Activated naive CD4-positive, alpha-beta T cell treated with anti-CD3 and anti-CD28 coated beads, Interleukin-2, amount 10 ng/mL, durations not matched to agents 7 days and 5 days (primary cell): ENCODE measurements around the gene NAA38.

Experiments
- CTCF ChIA-PET: fragments of 350-600 bp; sonication (Branson Sonifier 250); formaldehyde crosslinking; loops from one replicate; lab custom pipeline; 2021; ENCODE audit warnings: antibody characterized with exemption; lab: Charles Lee
- DNase-seq: peaks from one replicate; pipeline ENCODE4 v3.0.0-alpha.2; 2020
- H3K27ac Mint-ChIP-seq: one replicate; pipeline ENCODE4 v1.8.0; 2021; ENCODE audit warnings: mild to moderate bottlenecking, moderate library complexity, mixed read lengths
- H3K27me3 Mint-ChIP-seq: one replicate; pipeline ENCODE4 v1.8.0; 2021; ENCODE audit warnings: mild to moderate bottlenecking, mixed read lengths
- H3K36me3 Mint-ChIP-seq: one replicate; pipeline ENCODE4 v1.8.0; 2021; ENCODE audit warnings: mixed read lengths
- H3K4me1 Mint-ChIP-seq: one replicate; pipeline ENCODE4 v1.8.0; 2021; ENCODE audit warnings: mixed read lengths
- H3K4me3 Mint-ChIP-seq: one replicate; pipeline ENCODE4 v1.8.0; 2021; ENCODE audit warnings: mild to moderate bottlenecking, moderate library complexity, mixed read lengths
- H3K9me3 Mint-ChIP-seq: one replicate; pipeline ENCODE4 v1.8.0; 2021; ENCODE audit warnings: mixed read lengths

NAA38 gene, protein sequence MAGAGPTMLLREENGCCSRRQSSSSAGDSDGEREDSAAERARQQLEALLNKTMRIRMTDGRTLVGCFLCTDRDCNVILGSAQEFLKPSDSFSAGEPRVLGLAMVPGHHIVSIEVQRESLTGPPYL

DNA sequence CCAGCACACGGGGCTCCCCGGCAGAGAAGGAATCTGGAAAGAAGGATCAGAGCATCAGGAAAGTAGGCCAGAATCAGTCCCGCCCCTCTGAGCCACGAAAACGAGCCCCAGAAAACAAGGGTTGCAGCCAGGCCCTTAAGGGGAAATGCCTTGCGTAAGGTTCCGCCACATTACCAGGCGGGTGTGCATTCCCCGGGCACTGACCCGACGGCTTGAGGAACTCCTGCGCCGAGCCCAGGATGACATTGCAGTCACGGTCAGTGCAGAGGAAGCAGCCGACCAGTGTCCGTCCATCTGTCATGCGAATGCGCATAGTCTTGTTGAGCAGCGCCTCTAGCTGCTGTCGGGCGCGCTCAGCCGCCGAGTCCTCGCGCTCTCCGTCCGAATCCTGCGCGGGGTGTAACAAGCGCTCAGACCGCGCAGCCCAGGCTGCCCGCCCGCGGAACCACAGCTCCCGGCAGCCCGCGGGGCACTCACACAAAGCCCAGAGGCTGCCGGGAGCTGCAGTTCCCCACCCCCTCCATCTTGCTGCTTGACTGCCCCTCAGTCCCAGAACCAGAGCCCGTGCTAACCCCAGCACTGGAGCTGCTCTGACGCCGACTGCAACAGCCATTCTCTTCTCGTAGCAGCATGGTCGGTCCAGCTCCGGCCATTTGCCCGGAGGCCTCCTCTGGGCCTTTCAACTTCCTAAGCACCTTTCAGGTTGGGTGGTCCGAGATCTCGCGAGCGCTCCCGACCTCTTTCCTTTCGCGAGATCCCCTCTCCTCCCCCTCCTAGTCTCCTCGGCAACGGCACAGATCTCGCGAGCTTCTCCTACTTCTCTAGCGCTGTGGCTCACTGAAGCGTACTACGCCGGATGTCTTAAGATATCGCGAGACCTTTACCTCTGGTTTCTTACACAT is at the start of gene NAA38:
TSS of gene NAA38 (minus strand) at position 749 of the 902 bp plus-strand sequence. CDS start at position 653, 96 bp downstream.
- H3K27ac Mint-ChIP-seq, result no peak within 1 kb of the TSS
- H3K27me3 Mint-ChIP-seq, result no peaks in the 10 kb centered on the region
- peaks cover 10% of the 10 kb centered on the region for H3K4me1 Mint-ChIP-seq
- peak; percentile 98 for DNase-seq
- H3K9me3 Mint-ChIP-seq, result no peaks in the 10 kb centered on the region
- peaks cover 9% of the 10 kb centered on the region for H3K36me3 Mint-ChIP-seq
- H3K4me3 Mint-ChIP-seq, result no peak within 1 kb of the TSS
- CTCF ChIA-PET, result interaction anchor here (0.6 to 1.5 kb wide), 12 partner anchors 13 to 140 kb away, joined by 3 to 13 read pairs (median 4); partner anchors contain the start of genes CNTROB, KDM6B and TRAPPC1

DNA sequence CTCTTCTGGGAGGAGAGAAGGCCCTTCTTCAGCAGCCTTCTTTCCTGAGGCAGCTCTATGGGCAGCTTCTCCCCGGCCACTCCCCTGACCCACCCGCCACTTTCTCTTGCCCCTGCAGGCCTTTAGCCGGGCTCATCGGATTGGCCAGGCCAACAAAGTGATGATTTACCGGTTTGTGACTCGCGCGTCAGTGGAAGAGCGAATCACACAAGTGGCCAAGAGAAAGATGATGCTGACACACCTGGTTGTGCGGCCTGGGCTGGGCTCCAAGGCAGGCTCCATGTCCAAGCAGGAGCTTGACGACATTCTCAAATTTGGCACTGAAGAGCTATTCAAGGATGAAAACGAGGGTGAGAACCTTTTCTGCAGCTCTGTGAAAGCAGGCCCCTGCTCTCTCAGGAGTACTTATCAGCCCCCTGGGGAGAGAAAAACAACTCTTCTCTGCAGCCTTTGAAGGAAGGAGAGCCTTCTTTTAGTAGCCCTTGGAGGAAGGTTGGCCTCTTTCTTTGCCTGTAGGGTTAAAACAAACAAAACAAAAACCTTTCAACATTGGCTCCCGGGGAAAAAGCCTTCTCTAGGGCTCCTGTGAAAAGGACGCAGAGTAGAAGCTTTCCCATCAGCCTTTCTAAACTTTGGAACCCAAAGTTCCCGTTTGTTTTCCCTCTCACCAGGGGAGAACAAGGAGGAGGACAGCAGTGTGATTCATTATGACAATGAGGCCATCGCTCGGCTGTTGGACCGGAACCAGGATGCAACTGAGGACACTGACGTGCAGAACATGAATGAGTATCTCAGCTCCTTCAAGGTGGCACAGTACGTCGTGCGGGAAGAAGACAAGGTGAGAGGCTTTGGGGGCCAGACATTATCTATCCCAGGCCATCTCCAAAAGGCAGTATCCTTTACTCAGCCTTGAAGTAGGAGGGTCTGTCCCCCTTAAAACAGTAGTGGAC is 46.1 kb upstream of the NAA38 start:
- CTCF ChIA-PET, result interaction anchor here (1.0 to 2.5 kb wide), 2 partner anchors 41 to 44 kb away, joined by 3 to 11 read pairs; no protein-coding TSS in a partner anchor
- Mint-ChIP-seq H3K4me1 (no peaks in the 10 kb centered on the region), H3K9me3 (no peaks in the 10 kb centered on the region), H3K27me3 (no peaks in the 10 kb centered on the region), H3K4me3 (no peak overlapping the region), H3K36me3 (peaks cover 82% of the 10 kb centered on the region), H3K27ac (no peak overlapping the region)
- DNase-seq, result no peak

DNA sequence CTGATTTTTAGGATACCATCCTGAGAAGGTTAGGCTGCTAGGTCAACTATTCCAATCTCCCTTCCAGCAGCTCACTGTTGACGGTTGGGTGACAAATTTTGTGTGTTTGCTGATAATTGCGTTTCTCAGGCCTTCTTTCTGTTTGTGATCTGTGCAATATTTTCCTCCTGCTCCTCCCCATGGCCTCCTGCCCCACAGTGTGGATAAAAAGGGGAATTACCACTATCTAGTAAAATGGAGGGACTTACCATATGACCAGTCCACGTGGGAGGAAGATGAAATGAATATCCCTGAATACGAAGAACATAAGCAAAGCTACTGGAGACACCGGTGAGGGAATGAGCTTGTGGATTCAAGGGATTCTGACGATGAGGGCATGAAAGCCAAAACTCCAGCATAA is 40.4 kb upstream of the NAA38 start:
- CTCF ChIA-PET, result interaction anchor here (0.6 to 4.9 kb wide), 7 partner anchors 15 to 144 kb away, joined by 3 to 38 read pairs (median 3); no protein-coding TSS in a partner anchor
- Mint-ChIP-seq H3K36me3 (peaks cover 77% of the 10 kb centered on the region), H3K27ac (no peak overlapping the region), H3K9me3 (no peaks in the 10 kb centered on the region), H3K27me3 (no peaks in the 10 kb centered on the region), H3K4me1 (peaks cover 4% of the 10 kb centered on the region), H3K4me3 (no peak overlapping the region)
- DNase-seq, result no peak

DNA sequence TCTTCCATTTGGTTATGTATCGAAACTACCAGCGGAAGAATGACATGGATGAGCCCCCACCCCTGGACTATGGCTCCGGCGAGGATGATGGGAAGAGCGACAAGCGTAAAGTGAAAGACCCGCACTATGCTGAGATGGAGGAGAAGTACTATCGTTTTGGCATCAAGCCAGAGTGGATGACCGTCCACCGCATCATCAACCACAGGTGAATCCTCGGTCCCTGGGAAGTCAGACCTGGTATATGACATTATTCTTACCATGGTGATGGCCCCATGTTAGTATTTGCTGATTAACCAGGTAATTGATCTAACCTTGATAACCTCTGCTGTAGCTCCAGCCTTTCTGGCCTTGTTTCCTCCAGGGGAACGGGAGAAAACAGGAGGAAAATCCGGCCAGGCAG is 39.7 kb upstream of the NAA38 start:
- Mint-ChIP-seq H3K9me3 (no peaks in the 10 kb centered on the region), H3K27me3 (no peaks in the 10 kb centered on the region), H3K36me3 (peaks cover 73% of the 10 kb centered on the region), H3K27ac (peak overlapping the region; percentile 47), H3K4me3 (no peak overlapping the region), H3K4me1 (peaks cover 4% of the 10 kb centered on the region)
- no peak for DNase-seq
- CTCF ChIA-PET, result interaction anchor here (0.6 to 4.9 kb wide), 4 partner anchors 14 to 100 kb away, joined by 3 to 38 read pairs (median 4); no protein-coding TSS in a partner anchor

DNA sequence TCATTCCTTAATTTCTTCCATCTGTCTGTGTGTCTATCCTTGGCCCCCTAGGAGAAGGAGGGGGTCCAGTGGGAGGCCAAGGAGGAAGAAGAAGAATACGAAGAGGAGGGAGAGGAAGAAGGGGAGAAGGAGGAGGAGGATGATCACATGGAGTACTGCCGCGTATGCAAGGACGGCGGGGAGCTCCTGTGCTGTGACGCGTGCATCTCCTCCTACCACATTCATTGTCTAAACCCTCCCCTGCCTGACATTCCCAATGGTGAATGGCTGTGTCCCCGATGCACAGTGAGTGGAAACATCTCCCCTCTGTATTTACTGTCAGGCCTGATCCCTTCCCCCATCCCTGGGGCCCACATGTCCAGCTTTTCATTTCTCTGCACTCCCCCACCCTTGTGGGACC is 37.5 kb upstream of the NAA38 start:
- Mint-ChIP-seq H3K27ac (no peak overlapping the region), H3K4me1 (peaks cover 11% of the 10 kb centered on the region), H3K36me3 (peaks cover 72% of the 10 kb centered on the region), H3K27me3 (no peaks in the 10 kb centered on the region), H3K9me3 (no peaks in the 10 kb centered on the region), H3K4me3 (no peak overlapping the region)
- no peak for DNase-seq
- CTCF ChIA-PET, result interaction anchor here (1.0 to 1.3 kb wide), 2 partner anchors 147 to 179 kb away, joined by 3 read pairs; no protein-coding TSS in a partner anchor

DNA sequence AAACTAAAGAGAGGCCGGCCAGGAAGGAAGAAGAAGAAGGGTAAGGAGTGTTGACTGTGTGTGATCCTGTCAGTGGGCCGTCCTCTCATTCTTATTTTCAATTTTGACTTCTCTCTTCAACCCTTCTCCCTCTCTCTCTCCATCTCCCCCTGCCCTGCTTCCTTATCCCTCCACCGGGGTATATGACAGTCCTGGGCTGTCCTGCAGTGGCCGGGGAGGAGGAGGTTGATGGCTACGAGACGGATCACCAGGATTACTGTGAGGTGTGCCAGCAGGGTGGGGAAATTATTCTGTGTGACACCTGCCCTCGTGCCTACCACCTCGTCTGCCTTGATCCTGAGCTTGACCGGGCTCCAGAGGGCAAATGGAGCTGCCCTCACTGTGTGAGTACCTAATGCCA is 36.9 kb upstream of the NAA38 start:
- H3K4me1 Mint-ChIP-seq, result peaks cover 11% of the 10 kb centered on the region
- no peak overlapping the region for H3K4me3 Mint-ChIP-seq
- H3K27ac Mint-ChIP-seq, result peak overlapping the region; percentile 59
- H3K27me3 Mint-ChIP-seq, result no peaks in the 10 kb centered on the region
- peaks cover 72% of the 10 kb centered on the region for H3K36me3 Mint-ChIP-seq
- no peaks in the 10 kb centered on the region for H3K9me3 Mint-ChIP-seq
- CTCF ChIA-PET, result interaction anchor here (1.0 kb wide), 1 partner anchor 180 kb away, joined by 3 read pairs; no protein-coding TSS in a partner anchor
- DNase-seq, result no peak

DNA sequence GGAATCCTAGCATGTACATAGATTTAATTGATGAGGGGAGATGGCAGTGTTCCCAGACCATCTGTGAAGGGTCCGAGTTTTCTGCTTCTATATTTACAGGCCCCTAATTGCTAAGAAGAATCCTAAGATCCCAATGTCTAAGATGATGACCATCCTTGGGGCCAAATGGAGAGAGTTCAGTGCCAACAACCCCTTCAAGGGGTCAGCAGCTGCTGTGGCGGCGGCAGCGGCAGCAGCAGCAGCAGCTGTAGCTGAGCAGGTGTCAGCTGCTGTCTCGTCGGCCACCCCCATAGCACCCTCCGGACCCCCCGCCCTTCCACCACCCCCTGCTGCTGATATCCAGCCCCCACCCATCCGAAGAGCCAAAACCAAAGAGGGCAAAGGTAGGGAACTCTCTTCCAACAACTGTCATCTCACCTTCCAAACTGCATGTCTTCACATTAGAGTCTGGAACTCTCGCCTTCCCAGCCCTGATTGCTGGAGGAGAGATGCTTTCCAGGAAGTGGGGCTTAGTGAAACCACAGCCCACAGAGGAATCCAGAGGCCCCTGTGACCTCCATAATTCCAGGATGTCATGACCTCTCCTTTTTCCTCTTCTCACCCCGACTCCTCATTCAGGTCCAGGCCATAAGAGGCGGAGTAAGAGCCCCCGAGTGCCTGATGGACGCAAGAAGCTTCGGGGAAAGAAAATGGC is 36.0 kb upstream of the NAA38 start:
- Mint-ChIP-seq H3K4me1 (peaks cover 11% of the 10 kb centered on the region), H3K9me3 (no peaks in the 10 kb centered on the region), H3K27ac (peak overlapping the region; percentile 59), H3K27me3 (no peaks in the 10 kb centered on the region), H3K4me3 (no peak overlapping the region), H3K36me3 (peaks cover 65% of the 10 kb centered on the region)
- CTCF ChIA-PET, result no interaction called here
- DNase-seq, result no peak

DNA sequence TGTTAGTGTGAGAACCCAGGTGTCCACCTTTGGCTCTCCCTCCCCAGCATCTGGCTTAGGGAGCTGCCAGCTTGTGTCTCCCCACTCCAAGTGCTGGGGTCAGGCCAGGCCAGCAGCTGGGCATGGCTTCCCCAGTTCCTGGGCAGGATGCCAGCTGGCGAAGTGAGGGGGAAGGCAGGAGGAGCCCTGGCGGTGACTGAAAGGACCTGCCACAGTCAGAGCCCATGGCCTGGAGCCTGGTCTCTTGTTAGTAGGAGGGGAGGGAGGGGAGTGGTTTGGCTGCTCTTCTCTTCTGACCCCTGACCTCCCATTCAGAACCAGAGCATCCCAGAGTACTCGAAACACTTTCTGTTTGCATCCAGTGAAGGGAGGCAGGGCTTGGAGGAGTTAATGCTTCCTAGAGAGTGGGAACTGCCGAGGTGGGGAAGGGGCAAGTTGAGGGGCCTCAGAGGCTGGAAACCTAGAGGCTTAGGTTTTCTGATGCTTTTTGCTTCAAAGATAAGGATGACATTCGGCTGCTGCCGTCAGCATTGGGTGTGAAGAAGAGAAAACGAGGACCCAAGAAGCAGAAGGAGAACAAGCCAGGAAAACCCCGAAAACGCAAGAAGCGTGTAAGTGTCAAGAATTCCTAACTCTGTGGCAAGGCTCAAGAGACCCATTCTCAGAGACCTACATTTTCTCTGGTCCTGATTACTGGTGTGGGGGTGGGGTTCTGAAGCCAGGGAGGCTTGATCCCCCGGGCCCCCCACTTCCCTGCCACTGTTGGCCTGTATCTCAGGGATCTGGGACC is 32.0 kb upstream of the NAA38 start:
- Mint-ChIP-seq H3K4me3 (no peak overlapping the region), H3K9me3 (no peaks in the 10 kb centered on the region), H3K27ac (peak overlapping the region; percentile 37), H3K27me3 (no peaks in the 10 kb centered on the region), H3K36me3 (peaks cover 39% of the 10 kb centered on the region), H3K4me1 (peaks cover 14% of the 10 kb centered on the region)
- DNase-seq, result peak; percentile 45
- CTCF ChIA-PET, result interaction anchor here (1.0 to 1.3 kb wide), 3 partner anchors 28 to 104 kb away, joined by 3 to 4 read pairs (median 3); no protein-coding TSS in a partner anchor

DNA sequence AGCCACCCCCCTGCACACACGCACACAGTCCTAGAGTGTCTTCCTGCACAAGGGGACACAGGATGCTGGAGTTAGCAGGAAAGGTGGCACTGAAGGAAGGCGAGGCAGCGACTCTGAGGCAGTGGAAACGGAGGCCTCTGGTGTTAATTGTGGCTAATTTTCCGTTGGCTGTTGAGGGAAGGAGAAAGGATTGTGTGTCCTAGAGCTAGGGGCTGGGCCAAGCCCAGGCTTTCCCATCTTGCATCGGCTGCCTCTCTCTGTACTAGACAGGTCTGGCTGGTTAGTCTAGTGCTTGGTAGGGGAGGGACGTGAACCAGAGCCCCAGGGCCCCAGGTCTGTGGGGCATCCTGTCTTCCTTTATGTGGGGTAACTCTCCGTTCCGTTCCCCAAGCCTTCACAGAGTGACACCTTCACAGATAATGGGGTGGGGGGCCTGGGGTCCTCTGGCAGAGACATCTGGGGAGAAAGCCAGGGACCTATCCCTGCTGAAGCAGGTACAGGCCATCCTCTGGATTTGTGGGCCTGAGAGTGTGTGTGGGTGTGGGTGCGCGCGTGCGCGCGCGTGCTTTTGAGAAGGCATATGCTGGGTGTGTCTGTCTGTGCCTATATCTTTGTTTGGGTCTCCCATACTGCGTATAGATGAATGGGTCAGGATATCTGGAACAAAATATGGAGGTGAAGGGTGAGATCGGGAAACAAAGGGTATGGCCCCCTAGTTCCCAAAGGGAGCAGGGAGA is 31.0 kb upstream of the NAA38 start, which contains the start of gene CHD3:
TSS of gene CHD3 (plus strand) at position 606 of the 737 bp plus-strand sequence. CDS start 212 bp downstream, outside the sequence.
- peaks cover 30% of the 10 kb centered on the region for H3K36me3 Mint-ChIP-seq
- H3K27ac Mint-ChIP-seq, result peak within 1 kb of the TSS; percentile 37
- peaks cover 15% of the 10 kb centered on the region for H3K4me1 Mint-ChIP-seq
- H3K9me3 Mint-ChIP-seq, result no peaks in the 10 kb centered on the region
- no peak within 1 kb of the TSS for H3K4me3 Mint-ChIP-seq
- peak; percentile 56 for DNase-seq
- CTCF ChIA-PET, result interaction anchor here (1.0 to 1.2 kb wide), 2 partner anchors 27 to 96 kb away, joined by 3 to 4 read pairs; no protein-coding TSS in a partner anchor
- no peaks in the 10 kb centered on the region for H3K27me3 Mint-ChIP-seq

DNA sequence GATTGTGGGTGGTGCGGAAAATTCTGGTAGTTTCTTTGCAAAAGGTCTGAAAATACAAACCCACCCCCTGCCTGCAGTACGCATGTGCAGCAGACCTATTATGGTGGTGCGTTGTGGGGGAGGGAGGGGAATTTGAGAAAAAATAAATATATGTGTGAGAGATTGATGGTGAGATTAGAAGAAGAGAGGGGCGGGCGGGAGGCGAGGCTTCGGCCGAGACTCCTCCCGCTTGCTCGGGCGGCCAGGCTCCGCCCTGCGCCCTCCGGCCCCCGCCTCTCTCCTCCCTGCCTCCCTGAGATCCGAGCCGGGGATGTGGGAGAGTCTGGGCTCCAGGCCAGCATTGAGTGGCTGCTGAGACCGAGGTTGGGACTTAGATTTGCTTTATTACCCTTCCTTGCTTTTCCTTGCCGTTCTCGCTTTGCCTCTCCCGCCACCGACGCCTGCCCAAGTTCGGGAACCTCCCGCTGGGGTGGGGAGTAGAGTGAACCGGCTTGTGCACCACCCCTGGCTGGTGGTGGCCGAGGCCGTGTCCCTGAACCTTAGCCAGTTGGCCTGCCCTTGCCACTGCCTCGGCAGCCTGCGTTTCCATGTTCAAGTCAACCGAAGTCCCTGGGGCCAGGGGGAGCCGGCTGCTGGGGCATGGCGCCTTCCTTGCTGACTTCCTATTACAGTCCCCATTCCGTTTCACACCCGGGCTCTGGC is 30.3 kb upstream of the NAA38 start:
- no peak overlapping the region for H3K27ac Mint-ChIP-seq
- DNase-seq, result peak; percentile 93
- CTCF ChIA-PET, result no interaction called here
- no peaks in the 10 kb centered on the region for H3K27me3 Mint-ChIP-seq
- peaks cover 15% of the 10 kb centered on the region for H3K4me1 Mint-ChIP-seq
- H3K4me3 Mint-ChIP-seq, result no peak overlapping the region
- peaks cover 30% of the 10 kb centered on the region for H3K36me3 Mint-ChIP-seq
- no peaks in the 10 kb centered on the region for H3K9me3 Mint-ChIP-seq

DNA sequence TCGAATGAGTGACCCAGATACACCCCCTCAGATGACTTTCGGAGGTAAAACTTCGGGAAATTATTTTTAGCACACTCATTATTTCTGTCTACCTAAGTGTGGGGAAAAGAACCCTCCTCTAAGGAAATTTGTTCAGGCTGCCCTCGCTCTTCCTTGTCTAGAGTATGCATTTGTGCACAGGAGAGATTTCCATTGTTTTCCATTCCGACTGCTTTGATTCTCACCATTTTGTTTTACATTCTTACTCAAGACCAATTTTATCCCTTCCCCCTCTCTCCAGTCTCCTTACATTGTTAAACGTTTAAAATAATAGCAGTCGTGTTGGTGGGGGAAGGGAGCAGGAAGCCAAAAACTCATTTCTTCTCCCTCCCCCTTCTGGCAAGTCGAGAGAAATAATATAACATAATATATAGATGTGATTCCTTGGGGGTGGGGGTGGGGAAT is 29.7 kb upstream of the NAA38 start:
- Mint-ChIP-seq H3K27me3 (no peaks in the 10 kb centered on the region), H3K9me3 (no peaks in the 10 kb centered on the region), H3K4me3 (no peak overlapping the region), H3K4me1 (peaks cover 15% of the 10 kb centered on the region), H3K36me3 (peaks cover 29% of the 10 kb centered on the region), H3K27ac (no peak overlapping the region)
- CTCF ChIA-PET, result no interaction called here
- no peak for DNase-seq
